NOMO-1 treated with dmso at 0.1 percent for 144 hours (cell line): Measurements from ENCODE around the gene PNPLA5.

Experiments used
- DNase-seq: peaks from one replicate; lab custom pipeline; 2025; ENCODE audit not compliant: unreplicated experiment; lab: John Stamatoyannopoulos, UW

The PNPLA5 gene

GRCh38 chr22:43901976-43902643 lies 10.3 kb upstream of the PNPLA5 start:
- no peak for DNase-seq

- DNase-seq = no peak
Observed at GRCh38 chr22:43900206-43900605, 8.4 kb upstream of the PNPLA5 start.

- no peak for DNase-seq
Observed at GRCh38 chr22:43897751-43898261, 6.0 kb upstream of the PNPLA5 start.

GRCh38 chr22:43895986-43896645 lies 4.3 kb upstream of the PNPLA5 start:
- no peak for DNase-seq

- no peak for DNase-seq
Observed at GRCh38 chr22:43894122-43894521, 2.3 kb upstream of the PNPLA5 start.

GRCh38 chr22:43893266-43893665 lies 1.5 kb upstream of the PNPLA5 start:
- DNase-seq = no peak

GRCh38 chr22:43892183-43892894 lies 526 bp upstream of the PNPLA5 start:
- DNase-seq = no peak

GRCh38 chr22:43890901-43891331 lies 897 bp downstream of the PNPLA5 start:
- DNase-seq = no peak

GRCh38 chr22:43889860-43890253 lies 2.0 kb downstream of the PNPLA5 start:
- no peak for DNase-seq

GRCh38 chr22:43889201-43889859 lies 2.5 kb downstream of the PNPLA5 start:
- no peak for DNase-seq

GRCh38 chr22:43888740-43889139 lies 3.1 kb downstream of the PNPLA5 start:
- DNase-seq = no peak

- DNase-seq = no peak
Observed at GRCh38 chr22:43887391-43887790, 4.4 kb downstream of the PNPLA5 start.

GRCh38 chr22:43886231-43886630 lies 5.6 kb downstream of the PNPLA5 start:
- DNase-seq = no peak

- DNase-seq = no peak
Observed at GRCh38 chr22:43885786-43886185, 6.0 kb downstream of the PNPLA5 start.

GRCh38 chr22:43885319-43885671 lies 6.5 kb downstream of the PNPLA5 start:
- no peak for DNase-seq

- DNase-seq = no peak
Observed at GRCh38 chr22:43884600-43885318, 7.1 kb downstream of the PNPLA5 start.

GRCh38 chr22:43883719-43884415 lies 7.9 kb downstream of the PNPLA5 start:
- no peak for DNase-seq

GRCh38 chr22:43883012-43883661 lies 8.7 kb downstream of the PNPLA5 start:
- peak; percentile 26 for DNase-seq

GRCh38 chr22:43882122-43882767 lies 9.6 kb downstream of the PNPLA5 start:
- DNase-seq = no peak
